WTC11 (cell line): Measurements from ENCODE around the gene TRAIP. TPM values are rescaled to one million over a fixed set of nuclear protein-coding genes. Genes with fewer than 3 reads are reported as not detected.

Source experiments
- ATF6 ChIP-seq: sonication (generic); formaldehyde crosslinking; IDR thresholded peaks from 2 replicates; pipeline ENCODE4 v1.8.1; 2023; ENCODE audit warnings: mild to moderate bottlenecking, missing genetic modification reagents
- E2F5 ChIP-seq: sonication (generic); formaldehyde crosslinking; IDR thresholded peaks from 2 replicates; pipeline ENCODE4 v1.8.1; 2022; ENCODE audit warnings: mild to moderate bottlenecking, moderate library complexity, missing genetic modification reagents
- EMX1 ChIP-seq: fragments of 250-450 bp; sonication (Bioruptor Pico); IDR thresholded peaks from 2 replicates; pipeline ENCODE4 v1.8.0; 2021; ENCODE audit warnings: mild to moderate bottlenecking
- ESRRA ChIP-seq: sonication (generic); formaldehyde crosslinking; IDR thresholded peaks from 2 replicates; pipeline ENCODE4 v1.8.1; 2022; ENCODE audit warnings: mild to moderate bottlenecking, missing genetic modification reagents, borderline replicate concordance
- ETV6 ChIP-seq: sonication (generic); formaldehyde crosslinking; IDR thresholded peaks from 2 replicates; pipeline ENCODE4 v1.8.1; 2022; ENCODE audit warnings: mild to moderate bottlenecking, missing genetic modification reagents
- FOXK1 ChIP-seq: sonication (generic); formaldehyde crosslinking; IDR thresholded peaks from 2 replicates; pipeline ENCODE4 v1.8.0; 2022; ENCODE audit warnings: mild to moderate bottlenecking, moderate library complexity, missing genetic modification reagents
- HMGA2 ChIP-seq: fragments of 250-450 bp; sonication (Bioruptor Pico); IDR thresholded peaks from 2 replicates; pipeline ENCODE4 v1.4.0; 2021; ENCODE audit warnings: mild to moderate bottlenecking, moderate library complexity
- IRF1 ChIP-seq: sonication (generic); formaldehyde crosslinking; IDR thresholded peaks from 2 replicates; pipeline ENCODE4 v1.8.0; 2023; ENCODE audit warnings: missing genetic modification reagents
- JUN ChIP-seq: sonication (generic); formaldehyde crosslinking; IDR thresholded peaks from 2 replicates; pipeline ENCODE4 v1.8.0; 2023; ENCODE audit warnings: mild to moderate bottlenecking, missing genetic modification reagents
- MLX ChIP-seq: sonication (generic); formaldehyde crosslinking; IDR thresholded peaks from 2 replicates; pipeline ENCODE4 v1.8.1; 2023; ENCODE audit warnings: mild to moderate bottlenecking, missing genetic modification reagents, moderate library complexity
- MXD4 ChIP-seq: fragments of 250-450 bp; sonication (Bioruptor Pico); IDR thresholded peaks from 2 replicates; pipeline ENCODE4 v1.8.0; 2021; ENCODE audit warnings: mild to moderate bottlenecking, moderate library complexity, borderline replicate concordance
- MYBL2 ChIP-seq: sonication (generic); formaldehyde crosslinking; IDR thresholded peaks from 2 replicates; pipeline ENCODE4 v1.8.1; 2023; ENCODE audit warnings: mild to moderate bottlenecking, moderate library complexity, missing genetic modification reagents
- NR1H2 ChIP-seq: sonication (generic); formaldehyde crosslinking; IDR thresholded peaks from 2 replicates; pipeline ENCODE4 v1.9.0; 2021; ENCODE audit warnings: mild to moderate bottlenecking, moderate library complexity, missing genetic modification reagents
- SMAD3 ChIP-seq: sonication (generic); formaldehyde crosslinking; IDR thresholded peaks from 2 replicates; pipeline ENCODE4 v1.8.0; 2022; ENCODE audit warnings: missing genetic modification reagents, mild to moderate bottlenecking, borderline replicate concordance
- SMAD4 ChIP-seq: sonication (generic); formaldehyde crosslinking; IDR thresholded peaks from 2 replicates; pipeline ENCODE4 v1.8.0; 2022; ENCODE audit warnings: mild to moderate bottlenecking, missing genetic modification reagents
- STAT6 ChIP-seq: sonication (generic); formaldehyde crosslinking; conservative IDR thresholded peaks from 2 replicates; pipeline ENCODE4 v1.8.1; 2023; ENCODE audit warnings: mild to moderate bottlenecking, low read depth, missing genetic modification reagents, moderate library complexity
- TEAD1 ChIP-seq: sonication (generic); formaldehyde crosslinking; IDR thresholded peaks from 2 replicates; pipeline ENCODE4 v1.8.0; 2022; ENCODE audit warnings: mild to moderate bottlenecking, missing genetic modification reagents
- USF2 ChIP-seq: sonication (generic); formaldehyde crosslinking; IDR thresholded peaks from 2 replicates; pipeline ENCODE4 v1.8.1; 2023; ENCODE audit warnings: mild to moderate bottlenecking, missing genetic modification reagents, moderate library complexity
- ZMAT4 ChIP-seq: fragments of 250-450 bp; sonication (Bioruptor Pico); IDR thresholded peaks from 2 replicates; pipeline ENCODE4 v1.9.0; 2021; ENCODE audit warnings: mild to moderate bottlenecking
- ZNF317 ChIP-seq: sonication (generic); formaldehyde crosslinking; IDR thresholded peaks from 2 replicates; pipeline ENCODE4 v1.8.1; 2023; ENCODE audit warnings: low read depth, mild to moderate bottlenecking, moderate library complexity, missing genetic modification reagents, borderline replicate concordance
- ZNF532 ChIP-seq: fragments of 250-450 bp; sonication (Bioruptor Pico); IDR thresholded peaks from 2 replicates; pipeline ENCODE4 v1.9.0; 2021; ENCODE audit warnings: mild to moderate bottlenecking, borderline replicate concordance
- ZNF671 ChIP-seq: fragments of 250-450 bp; sonication (Bioruptor Pico); IDR thresholded peaks from 2 replicates; pipeline ENCODE4 v1.8.0; 2021; ENCODE audit warnings: mild to moderate bottlenecking
- total RNA-seq: library from RNA; stranded (reverse); gene quantifications from 3 replicates; pipeline ENCODE4 v1.2.3, GENCODE V29; 2021

Gene TRAIP
- total RNA-seq, 1 experiment from 2014 or later, result 25.9 TPM

GRCh38 chr3:49867871-49868321 lies 11.5 kb upstream of the TRAIP start (continued):
- TF ChIP-seq ETV6 (peak; percentile 76), STAT6 (CRISPR knock-in tag) (no peak), NR1H2 (CRISPR knock-in tag) (no peak), EMX1 (CRISPR knock-in tag) (no peak), ZNF671 (no peak), USF2 (CRISPR knock-in tag) (no peak), ESRRA (CRISPR knock-in tag) (no peak), SMAD4 (CRISPR knock-in tag) (peak; percentile 73; the same call in 1 of the 2 replicates), JUN (CRISPR knock-in tag) (peak; percentile 80; the same call in 1 of the 2 replicates), FOXK1 (CRISPR knock-in tag) (peak; percentile 76), MYBL2 (CRISPR knock-in tag) (no peak), SMAD3 (CRISPR knock-in tag) (peak; percentile 94; the same call in 1 of the 2 replicates), TEAD1 (peak; percentile 84), ZNF317 (CRISPR knock-in tag) (0 out of 2 replicates have a peak, but pooled peaks have one; percentile 42), ZNF532 (CRISPR knock-in tag) (no peak), MLX (CRISPR knock-in tag) (no peak), MXD4 (no peak), ZMAT4 (CRISPR knock-in tag) (no peak), E2F5 (0 out of 2 replicates have a peak, but pooled peaks have one; percentile 33), HMGA2 (CRISPR knock-in tag) (no peak), ATF6 (no peak), IRF1 (peak; percentile 85; the same call in 1 of the 2 replicates)
